ENCODE results near the gene TRPT1.

Gene TRPT1

GRCh38 chr11:64229090-64229743 lies 3.2 kb upstream of the TRPT1 start:
- DNase-seq = no peak

GRCh38 chr11:64227405-64227956 lies 1.5 kb upstream of the TRPT1 start:
- DNase-seq = no peak

- no peak for DNase-seq
Measured at GRCh38 chr11:64226507-64227051, 593 bp upstream of the TRPT1 start.

DNA sequence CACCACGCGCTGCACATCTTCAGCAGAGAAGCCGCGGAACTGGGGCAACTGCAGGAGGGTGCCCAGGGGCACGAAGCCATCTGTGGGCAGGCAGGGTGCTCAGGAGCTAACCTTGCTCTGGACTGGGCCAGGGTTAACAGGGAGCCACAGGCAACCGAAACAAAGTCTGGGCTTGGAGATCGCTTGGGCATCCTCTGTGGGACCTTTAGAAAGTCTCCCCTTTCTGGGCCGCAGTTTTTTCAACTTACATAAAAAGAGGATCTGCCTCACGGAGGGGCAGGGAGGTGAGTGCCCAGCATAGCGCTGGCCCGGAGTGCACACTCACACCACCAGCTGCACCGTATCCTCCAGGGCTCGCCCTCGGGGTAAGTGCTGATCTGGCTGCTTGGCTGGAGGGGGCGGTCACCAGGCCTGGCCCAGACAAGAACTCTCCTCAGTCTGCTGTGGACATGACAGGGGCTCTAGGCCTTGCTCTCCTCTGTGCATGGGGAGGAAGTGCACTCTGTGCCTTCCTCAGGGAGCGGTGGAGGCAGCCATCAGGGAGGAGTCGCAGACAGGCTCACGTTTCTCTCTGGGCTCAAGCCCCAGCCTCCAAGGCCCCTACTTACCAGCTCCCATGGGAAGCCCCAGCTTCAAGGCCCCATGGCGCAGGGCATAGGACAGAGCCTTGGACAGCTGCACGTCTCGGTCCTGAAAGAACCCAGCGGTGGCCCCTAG lies 937 bp downstream of the TRPT1 start:
- DNase-seq = no peak

GRCh38 chr11:64224151-64224890 lies 1.7 kb downstream of the TRPT1 start:
- DNase-seq = no peak

DNA sequence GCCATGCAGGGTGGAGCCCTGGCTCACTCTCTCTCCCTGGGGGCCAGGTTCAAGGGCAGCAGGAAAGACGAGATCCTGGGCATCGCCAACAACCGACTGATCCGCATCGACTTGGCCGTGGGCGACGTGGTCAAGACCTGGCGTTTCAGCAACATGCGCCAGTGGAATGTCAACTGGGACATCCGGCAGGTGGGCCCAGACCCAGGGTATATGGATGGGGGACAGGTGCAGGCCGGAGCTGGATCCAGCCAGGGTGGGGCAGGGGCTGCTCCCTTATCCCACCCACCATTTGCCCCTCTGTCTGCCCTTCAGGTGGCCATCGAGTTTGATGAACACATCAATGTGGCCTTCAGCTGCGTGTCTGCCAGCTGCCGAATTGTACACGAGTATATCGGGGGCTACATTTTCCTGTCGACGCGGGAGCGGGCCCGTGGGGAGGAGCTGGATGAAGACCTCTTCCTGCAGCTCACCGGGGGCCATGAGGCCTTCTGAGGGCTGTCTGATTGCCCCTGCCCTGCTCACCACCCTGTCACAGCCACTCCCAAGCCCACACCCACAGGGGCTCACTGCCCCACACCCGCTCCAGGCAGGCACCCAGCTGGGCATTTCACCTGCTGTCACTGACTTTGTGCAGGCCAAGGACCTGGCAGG lies 2.9 kb downstream of the TRPT1 start:
- DNase-seq = no peak

- no peak for DNase-seq
Measured at GRCh38 chr11:64222651-64223000, 3.4 kb downstream of the TRPT1 start.

GRCh38 chr11:64220798-64221197 lies 5.2 kb downstream of the TRPT1 start:
- DNase-seq = no peak

- no peak for DNase-seq
Measured at GRCh38 chr11:64220271-64220670, 5.7 kb downstream of the TRPT1 start.

- DNase-seq = no peak
Measured at GRCh38 chr11:64219755-64220154, 6.2 kb downstream of the TRPT1 start.

GRCh38 chr11:64219354-64219684 lies 6.7 kb downstream of the TRPT1 start:
- DNase-seq = no peak

GRCh38 chr11:64218628-64219353 lies 7.2 kb downstream of the TRPT1 start:
- DNase-seq = no peak

GRCh38 chr11:64216879-64217278 lies 9.1 kb downstream of the TRPT1 start:
- no peak for DNase-seq

- DNase-seq = no peak
Measured at GRCh38 chr11:64211181-64211872, 14.7 kb downstream of the TRPT1 start.

DNA sequence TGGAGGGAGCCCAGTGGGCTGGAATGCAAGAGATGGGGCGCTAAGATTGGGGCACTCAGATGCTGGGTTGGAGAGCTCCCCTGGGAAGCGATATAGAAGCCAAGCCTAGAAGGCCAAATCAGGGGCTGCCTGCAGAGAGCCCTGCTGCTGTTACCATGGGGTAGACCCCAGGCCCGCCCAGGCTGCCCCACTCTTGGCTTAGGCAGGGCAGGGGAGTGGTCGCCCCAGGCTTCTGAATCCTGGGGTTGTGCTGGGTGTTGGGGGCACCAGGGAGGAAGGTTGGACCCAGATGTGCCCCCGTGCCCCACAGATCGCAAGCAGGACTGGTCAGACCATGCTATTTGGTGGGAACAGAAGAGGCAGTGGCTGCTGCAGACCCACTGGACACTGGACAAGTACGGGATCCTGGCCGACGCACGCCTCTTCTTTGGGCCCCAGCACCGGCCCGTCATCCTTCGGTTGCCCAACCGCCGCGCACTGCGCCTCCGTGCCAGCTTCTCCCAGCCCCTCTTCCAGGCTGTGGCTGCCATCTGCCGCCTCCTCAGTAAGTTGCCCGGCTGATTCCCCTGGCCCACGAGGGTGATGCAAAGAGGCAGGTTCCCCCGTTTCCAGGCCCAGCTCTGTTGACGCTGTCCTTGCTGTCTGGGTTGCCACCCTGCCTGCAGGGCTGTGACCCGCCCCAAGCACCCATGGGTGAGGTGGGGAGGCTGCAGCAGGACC lies 15.5 kb downstream of the TRPT1 start:
- DNase-seq = no peak

- DNase-seq = no peak
Measured at GRCh38 chr11:64209563-64209843, 16.5 kb downstream of the TRPT1 start.

DNA sequence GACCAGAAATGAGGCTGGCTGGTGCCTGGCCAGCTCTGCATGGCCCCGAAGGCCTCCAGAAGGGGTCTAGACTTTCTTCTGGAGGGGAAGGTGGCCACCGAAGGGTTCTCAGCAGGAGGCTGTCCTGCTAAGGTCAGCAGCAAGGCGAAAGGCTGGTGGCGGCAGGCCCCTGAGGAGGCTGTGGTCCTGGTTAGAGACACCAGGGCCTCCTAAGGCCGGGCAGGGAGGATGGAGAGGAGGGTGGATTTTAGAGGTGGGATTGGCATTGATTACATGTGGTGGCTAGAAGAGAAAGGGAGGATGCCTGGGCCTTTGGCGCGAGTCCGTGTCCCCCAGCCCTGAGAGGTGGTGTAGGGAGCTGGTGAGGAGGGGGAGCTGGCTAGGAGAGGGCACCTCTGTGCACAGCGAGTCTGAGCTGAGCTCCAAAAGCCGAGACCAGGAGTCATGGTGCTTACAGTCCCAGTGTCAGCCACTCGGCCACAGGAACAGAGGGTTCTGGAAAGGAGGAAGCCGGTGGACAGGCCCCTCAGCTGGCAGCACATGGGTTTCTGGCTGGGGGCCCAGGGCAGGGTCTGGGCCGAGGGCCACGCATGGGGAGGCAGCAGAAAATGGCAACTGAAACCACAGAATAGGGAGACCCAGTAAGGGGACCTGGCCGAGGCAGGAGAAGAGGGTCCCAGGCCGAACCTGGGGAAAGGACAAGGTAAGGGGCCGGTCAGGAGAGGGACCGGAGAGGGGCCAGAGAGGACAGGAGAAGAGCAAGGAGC lies 17.0 kb downstream of the TRPT1 start:
- no peak for DNase-seq

GRCh38 chr11:64208086-64208795 lies 17.7 kb downstream of the TRPT1 start:
- DNase-seq = no peak

GRCh38 chr11:64207256-64208085 lies 18.5 kb downstream of the TRPT1 start:
- DNase-seq = peak; percentile 65
